Ishikawa (cell line): ENCODE data around the gene SCAMP1.

Experiments used
- CEBPB ChIP-seq: IDR thresholded peaks from 2 replicates; pipeline ENCODE4 v1.6.1; 2012
- CREB1 ChIP-seq: IDR thresholded peaks from 2 replicates; pipeline ENCODE4 v1.6.1; 2012; ENCODE audit warnings: low read depth
- EGR1 ChIP-seq: IDR thresholded peaks from 2 replicates; pipeline ENCODE4 v1.6.1; 2012
- EP300 ChIP-seq: IDR thresholded peaks from 2 replicates; pipeline ENCODE4 v1.6.1; 2012; ENCODE audit warnings: borderline replicate concordance
- FOXM1 ChIP-seq: IDR thresholded peaks from 2 replicates; pipeline ENCODE4 v1.6.1; 2012; ENCODE audit warnings: low read depth, borderline replicate concordance
- MAX ChIP-seq: IDR thresholded peaks from 2 replicates; pipeline ENCODE4 v1.6.1; 2012
- NFIC ChIP-seq: IDR thresholded peaks from 2 replicates; pipeline ENCODE4 v1.6.1; 2012
- RAD21 ChIP-seq: IDR thresholded peaks from 2 replicates; pipeline ENCODE4 v1.6.1; 2012; ENCODE audit warnings: low read depth
- REST ChIP-seq: IDR thresholded peaks from 2 replicates; pipeline ENCODE4 v1.6.1; 2012; ENCODE audit warnings: low read depth, mild to moderate bottlenecking
- TAF1 ChIP-seq: IDR thresholded peaks from 2 replicates; pipeline ENCODE4 v1.6.1; 2012; ENCODE audit warnings: low read depth, mild to moderate bottlenecking
- TCF12 ChIP-seq: IDR thresholded peaks from 2 replicates; pipeline ENCODE4 v1.6.1; 2012; ENCODE audit warnings: low read depth
- TEAD4 ChIP-seq: IDR thresholded peaks from 2 replicates; pipeline ENCODE4 v1.6.1; 2012
- YY1 ChIP-seq: IDR thresholded peaks from 2 replicates; pipeline ENCODE4 v1.6.1; 2012; ENCODE audit warnings: low read depth
- ZBTB7A ChIP-seq: IDR thresholded peaks from 2 replicates; pipeline ENCODE4 v1.6.1; 2012; ENCODE audit warnings: low read depth
- TF ChIP-seq, protein P1 (sequence below): IDR thresholded peaks from 2 replicates; pipeline ENCODE4 v1.6.1; 2012

SCAMP1 gene

GRCh38 chr5:78492224-78492623, 131.8 kb downstream of the SCAMP1 start:
- TF ChIP-seq NFIC (no peak), TCF12 (no peak), EGR1 (no peak), CEBPB (no peak), ZBTB7A (no peak), RAD21 (0 out of 2 replicates have a peak, but pooled peaks have one; percentile 2), YY1 (no peak), TAF1 (no peak)

DNA sequence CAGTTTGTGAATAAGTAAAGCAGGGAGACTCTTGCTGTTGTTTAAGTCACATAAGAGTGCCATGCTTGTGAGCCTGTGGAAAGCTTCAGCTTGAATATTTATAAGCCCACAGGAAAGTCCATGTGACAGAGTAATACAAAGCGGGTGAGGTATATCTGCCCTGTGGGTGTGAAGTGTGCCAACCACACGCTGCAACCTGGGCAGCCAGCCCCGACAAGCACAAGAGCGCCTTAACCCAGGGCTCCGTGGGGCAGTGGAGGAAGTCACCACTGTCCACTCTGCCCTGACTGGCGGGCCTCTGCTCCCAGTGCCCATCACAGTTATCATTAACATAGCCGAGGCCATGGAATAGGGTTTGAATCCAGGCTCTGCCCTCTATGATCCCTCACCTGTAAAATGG, 132.2 kb downstream of the SCAMP1 start:
- TF ChIP-seq, protein P1, sequence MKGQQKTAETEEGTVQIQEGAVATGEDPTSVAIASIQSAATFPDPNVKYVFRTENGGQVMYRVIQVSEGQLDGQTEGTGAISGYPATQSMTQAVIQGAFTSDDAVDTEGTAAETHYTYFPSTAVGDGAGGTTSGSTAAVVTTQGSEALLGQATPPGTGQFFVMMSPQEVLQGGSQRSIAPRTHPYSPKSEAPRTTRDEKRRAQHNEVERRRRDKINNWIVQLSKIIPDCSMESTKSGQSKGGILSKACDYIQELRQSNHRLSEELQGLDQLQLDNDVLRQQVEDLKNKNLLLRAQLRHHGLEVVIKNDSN: no peak
- no peak for TF ChIP-seq ZBTB7A
- TF ChIP-seq REST: no peak
- TF ChIP-seq YY1: no peak
- TF ChIP-seq CEBPB: no peak
- TF ChIP-seq MAX: no peak
- no peak for TF ChIP-seq EGR1
- no peak for TF ChIP-seq RAD21
- no peak for TF ChIP-seq TEAD4
- TF ChIP-seq FOXM1: no peak
- no peak for TF ChIP-seq EP300
- no peak for TF ChIP-seq TCF12
- no peak for TF ChIP-seq NFIC
- no peak for TF ChIP-seq TAF1
- TF ChIP-seq CREB1: no peak

GRCh38 chr5:78495800-78496199, 135.4 kb downstream of the SCAMP1 start:
- no peak for TF ChIP-seq EGR1
- TF ChIP-seq NFIC: no peak
- TF ChIP-seq EP300: no peak
- no peak for TF ChIP-seq TCF12
- no peak for TF ChIP-seq TEAD4
- no peak for TF ChIP-seq RAD21
- TF ChIP-seq ZBTB7A: no peak

- TF ChIP-seq MAX (no peak), YY1 (no peak), FOXM1 (no peak)
Measured at GRCh38 chr5:78496373-78496772, 136.0 kb downstream of the SCAMP1 start.

- TF ChIP-seq FOXM1 (no peak), ZBTB7A (no peak), EGR1 (no peak), CEBPB (no peak), REST (no peak), YY1 (no peak), NFIC (no peak), MAX (no peak), CREB1 (no peak), TEAD4 (no peak), EP300 (no peak), TAF1 (no peak), RAD21 (no peak), TCF12 (no peak)
- TF ChIP-seq, protein P1: no peak
Measured at GRCh38 chr5:78497573-78498533, 137.4 kb downstream of the SCAMP1 start.

DNA sequence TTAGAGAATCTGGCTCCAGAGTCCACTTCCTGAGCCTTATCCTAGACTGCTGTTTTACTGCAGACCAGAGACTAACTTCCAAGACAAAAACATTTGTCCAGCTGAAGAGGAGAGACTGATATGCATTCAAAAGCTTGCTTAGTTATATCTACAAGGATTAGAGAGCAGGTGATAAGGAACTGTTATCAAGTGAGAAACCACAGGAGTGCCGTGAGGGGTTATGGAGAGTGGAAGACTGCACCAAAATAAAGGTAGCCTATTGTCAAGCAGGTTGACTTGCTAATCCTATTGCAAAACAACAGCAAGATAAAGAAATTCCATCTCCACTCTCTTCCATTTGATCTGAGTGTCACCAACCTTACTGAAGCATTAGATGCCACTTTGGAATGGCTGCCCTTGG, 139.1 kb downstream of the SCAMP1 start:
- no peak for TF ChIP-seq CREB1
- TF ChIP-seq YY1: no peak
- TF ChIP-seq TCF12: no peak
- TF ChIP-seq, protein P1: no peak
- TF ChIP-seq RAD21: no peak
- no peak for TF ChIP-seq CEBPB
- TF ChIP-seq MAX: no peak
- TF ChIP-seq FOXM1: no peak
- no peak for TF ChIP-seq ZBTB7A
- TF ChIP-seq REST: no peak
- no peak for TF ChIP-seq TEAD4
- TF ChIP-seq NFIC: no peak
- no peak for TF ChIP-seq EGR1
- TF ChIP-seq TAF1: no peak
- TF ChIP-seq EP300: no peak
